Measurements from ENCODE around the gene ANKLE2.
"Not testable (repeated sequence)": the region's sequence is repeated elsewhere in the genome, so short reads cannot be mapped to it uniquely, and the experiment has no call there.

The ANKLE2 gene

GRCh38 chr12:132761032-132761920 is at the start of gene ANKLE2:
TSS of gene ANKLE2 (minus strand) at chr12:132761832. CDS start at chr12:132761798, 34 bp downstream.
- peak; percentile 83 for DNase-seq

- peak; percentile 40 for DNase-seq
These were observed 47.8 kb upstream of the ANKLE2 start for GRCh38 chr12:132809391-132809790.

GRCh38 chr12:132807295-132808092 is 45.9 kb upstream of the ANKLE2 start:
- no peak for DNase-seq

GRCh38 chr12:132806857-132807256 is 45.2 kb upstream of the ANKLE2 start:
- peak; percentile 68 for DNase-seq

GRCh38 chr12:132804426-132804861 is 42.8 kb upstream of the ANKLE2 start:
- DNase-seq = no peak

- no peak for DNase-seq
These were observed 42.3 kb upstream of the ANKLE2 start for GRCh38 chr12:132803888-132804287.

- no peak for DNase-seq
These were observed 41.5 kb upstream of the ANKLE2 start for GRCh38 chr12:132803125-132803524.

GRCh38 chr12:132801741-132802140 is 40.1 kb upstream of the ANKLE2 start:
- no peak for DNase-seq

GRCh38 chr12:132798836-132799235 is 37.2 kb upstream of the ANKLE2 start:
- DNase-seq = no peak

GRCh38 chr12:132797820-132798570 is 36.4 kb upstream of the ANKLE2 start:
- no peak for DNase-seq

- DNase-seq = no peak
These were observed 34.2 kb upstream of the ANKLE2 start for GRCh38 chr12:132795847-132796246.

- DNase-seq = not testable (repeated sequence)
These were observed 30.3 kb upstream of the ANKLE2 start for GRCh38 chr12:132791940-132792339.

- no peak for DNase-seq
These were observed 27.5 kb upstream of the ANKLE2 start for GRCh38 chr12:132789099-132789471.

- peak; percentile 16 for DNase-seq
These were observed 26.9 kb upstream of the ANKLE2 start for GRCh38 chr12:132788375-132789098.

- DNase-seq = no peak
These were observed 26.2 kb upstream of the ANKLE2 start for GRCh38 chr12:132787877-132788276.

GRCh38 chr12:132786192-132786591 is 24.6 kb upstream of the ANKLE2 start:
- no peak for DNase-seq

- no peak for DNase-seq
These were observed 22.9 kb upstream of the ANKLE2 start for GRCh38 chr12:132784580-132784979.

- no peak for DNase-seq
These were observed 22.4 kb upstream of the ANKLE2 start for GRCh38 chr12:132783917-132784531.

- DNase-seq = no peak
These were observed 20.3 kb upstream of the ANKLE2 start for GRCh38 chr12:132781938-132782337.

GRCh38 chr12:132779781-132780353 is 18.2 kb upstream of the ANKLE2 start:
- no peak for DNase-seq

GRCh38 chr12:132777614-132778013 is 16.0 kb upstream of the ANKLE2 start:
- no peak for DNase-seq
